Psoas muscle (tissue), 8 donors: ENCODE measurements around the gene CCDC3. TPM values are rescaled to one million over a fixed set of nuclear protein-coding genes. Genes with fewer than 3 reads are reported as not detected.

Experiments used
- ATAC-seq, 4 donors: fragments of 200-7000 bp; cut with Tn5 transposase; one replicate each; pipeline ENCODE4 v1.9.1; 2020; ENCODE audit warnings: moderate library complexity in 3 of 4, mild to moderate bottlenecking in 2 of 4
- DNase-seq, 2 donors: peaks; one replicate each; pipeline ENCODE4 v3.0.0-alpha.2; 2020
- H3K27ac ChIP-seq: fragments of 200-600 bp; one replicate; pipeline ENCODE4 v1.8.0; 2022
- H3K27me3 ChIP-seq, 3 donors: fragments of 200-600 bp in 1 of 3; one replicate each; pipeline versions ENCODE4 v1.6.1 to v1.8.0; 2013 to 2022; ENCODE audit warnings: low read length in 2 of 3, mild to moderate bottlenecking in 2 of 3, moderate library complexity in 1 of 3; ENCODE audit not compliant: insufficient read depth in 3 of 3
- H3K36me3 ChIP-seq, 2 donors: fragments of 200-600 bp in 1 of 2; one replicate each; pipeline versions ENCODE4 v1.6.1 to v1.8.0; 2013 to 2022; ENCODE audit warnings: low read depth in 1 of 2, mild to moderate bottlenecking in 1 of 2, moderate library complexity in 1 of 2; ENCODE audit not compliant: insufficient read depth in 1 of 2
- H3K4me1 ChIP-seq: fragments of 200-600 bp; one replicate; pipeline ENCODE4 v1.8.0; 2022
- H3K4me3 ChIP-seq: fragments of 200-600 bp; one replicate; pipeline ENCODE4 v1.8.0; 2022; ENCODE audit warnings: mild to moderate bottlenecking
- H3K9me3 ChIP-seq: fragments of 200-600 bp; one replicate; pipeline ENCODE4 v1.8.0; 2022
- WGBS, 3 donors: extraction: QIAGEN DNeasy Blood & Tissue Kit; methylation state at CpG; one replicate each; pipeline versions ENCODE4 v1.1.6 to v1.1.7; 2013; 5-methylcytosine and 5-hydroxymethylcytosine counted together
- intact Hi-C, 2 donors: fragments of 100-400 bp; cut with DNase I; formaldehyde crosslinking; loops; one replicate each; pipeline versions ENCODE4 v1.11.0 to v1.14.2; 2022
- polyA plus RNA-seq, 3 donors: library from polyadenylated mRNA; stranded (reverse); fragments of 200-250 nt; gene quantifications; one replicate each; pipeline ENCODE4 v1.2.3, GENCODE V29; 2013
- total RNA-seq, 4 donors: library from RNA; stranded (reverse); fragmentation: NEBNext Ultra II Directional in 2 of 4; extraction: Animal tissue kit (Norgen Biotek cat#: 25700) in 2 of 4; gene quantifications; one replicate each; pipeline versions ENCODE4 v1.2.1 to v1.2.4, GENCODE V29; 2021 to 2023
- TF ChIP-seq, protein P1 (sequence below): fragments of 200-600 bp; IDR thresholded peaks from one replicate; pipeline ENCODE4 v1.8.0; 2022; ENCODE audit warnings: antibody characterized with exemption
- donor health status: healthy with polysubstance abuse.
- donor health status: DM: no; HTN: no; CAD: no; lungs with moderate emphysema.
- donor health status: Bipolar disorder and iron deficiency.
- donor health status: healthy.
- donor health status: DM: yes; HTN: yes; CAD: no.
- donor health status: DM: no; HTN: no; CAD: no.
- donor health status: DM: no; HTN: no; CAD: no.
- donor health status: DM: yes; HTN: yes; CAD: no.

Gene CCDC3
- total and polyA plus RNA-seq, 7 donors = 1.7 to 54.2 (median 6.2) TPM

DNA sequence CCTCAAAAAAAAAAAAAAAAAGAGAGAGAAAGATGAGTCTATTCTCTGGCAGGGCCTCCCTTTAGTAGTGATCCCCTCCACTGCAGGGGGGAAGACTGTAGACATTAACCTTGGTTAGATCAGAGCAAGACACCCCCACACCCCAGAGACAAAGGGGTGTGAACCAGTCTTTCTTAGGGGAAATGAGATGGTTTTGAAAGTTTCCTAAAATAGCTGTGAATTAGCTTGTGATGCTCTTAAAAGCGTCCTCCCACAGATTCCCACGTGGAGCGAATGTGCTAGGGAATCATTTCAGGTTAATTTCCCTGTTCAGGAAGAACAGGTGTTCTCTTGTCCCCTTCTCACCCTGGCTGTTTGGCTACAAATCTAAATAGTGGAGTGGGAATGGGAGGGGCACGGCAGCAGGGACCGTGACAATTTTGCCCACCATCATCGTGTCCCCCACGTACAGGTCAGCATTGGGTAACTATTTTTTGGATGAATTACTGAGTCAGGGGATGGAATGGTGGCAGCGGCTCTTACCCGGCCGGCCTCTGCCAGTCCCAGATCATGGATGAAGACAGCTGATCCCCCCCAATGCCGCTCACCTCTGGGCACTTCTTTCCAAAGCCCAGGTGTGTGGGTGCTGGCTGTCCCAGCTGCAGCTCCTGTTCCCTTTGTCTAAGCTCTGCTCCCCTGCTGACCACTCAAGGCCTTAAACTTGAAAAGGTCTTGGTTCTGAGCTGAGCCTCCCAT lies 152.9 kb downstream of the CCDC3 start:
- Histone ChIP-seq H3K27me3 (no peaks in the 10 kb centered on the region), H3K4me3 (no peak overlapping the region), H3K36me3 (no peaks in the 10 kb centered on the region), H3K4me1 (no peaks in the 10 kb centered on the region), H3K27ac (no peak overlapping the region), H3K9me3 (no peaks in the 10 kb centered on the region)
- TF ChIP-seq, protein P1, sequence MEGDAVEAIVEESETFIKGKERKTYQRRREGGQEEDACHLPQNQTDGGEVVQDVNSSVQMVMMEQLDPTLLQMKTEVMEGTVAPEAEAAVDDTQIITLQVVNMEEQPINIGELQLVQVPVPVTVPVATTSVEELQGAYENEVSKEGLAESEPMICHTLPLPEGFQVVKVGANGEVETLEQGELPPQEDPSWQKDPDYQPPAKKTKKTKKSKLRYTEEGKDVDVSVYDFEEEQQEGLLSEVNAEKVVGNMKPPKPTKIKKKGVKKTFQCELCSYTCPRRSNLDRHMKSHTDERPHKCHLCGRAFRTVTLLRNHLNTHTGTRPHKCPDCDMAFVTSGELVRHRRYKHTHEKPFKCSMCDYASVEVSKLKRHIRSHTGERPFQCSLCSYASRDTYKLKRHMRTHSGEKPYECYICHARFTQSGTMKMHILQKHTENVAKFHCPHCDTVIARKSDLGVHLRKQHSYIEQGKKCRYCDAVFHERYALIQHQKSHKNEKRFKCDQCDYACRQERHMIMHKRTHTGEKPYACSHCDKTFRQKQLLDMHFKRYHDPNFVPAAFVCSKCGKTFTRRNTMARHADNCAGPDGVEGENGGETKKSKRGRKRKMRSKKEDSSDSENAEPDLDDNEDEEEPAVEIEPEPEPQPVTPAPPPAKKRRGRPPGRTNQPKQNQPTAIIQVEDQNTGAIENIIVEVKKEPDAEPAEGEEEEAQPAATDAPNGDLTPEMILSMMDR = no peak
- WGBS, 3 donors = 51 to 57% (median 57%) methylated on average over 11 of the region's 11 CpGs
- intact Hi-C loops = no loop called here
- DNase-seq = no peak
- ATAC-seq = no peak

DNA sequence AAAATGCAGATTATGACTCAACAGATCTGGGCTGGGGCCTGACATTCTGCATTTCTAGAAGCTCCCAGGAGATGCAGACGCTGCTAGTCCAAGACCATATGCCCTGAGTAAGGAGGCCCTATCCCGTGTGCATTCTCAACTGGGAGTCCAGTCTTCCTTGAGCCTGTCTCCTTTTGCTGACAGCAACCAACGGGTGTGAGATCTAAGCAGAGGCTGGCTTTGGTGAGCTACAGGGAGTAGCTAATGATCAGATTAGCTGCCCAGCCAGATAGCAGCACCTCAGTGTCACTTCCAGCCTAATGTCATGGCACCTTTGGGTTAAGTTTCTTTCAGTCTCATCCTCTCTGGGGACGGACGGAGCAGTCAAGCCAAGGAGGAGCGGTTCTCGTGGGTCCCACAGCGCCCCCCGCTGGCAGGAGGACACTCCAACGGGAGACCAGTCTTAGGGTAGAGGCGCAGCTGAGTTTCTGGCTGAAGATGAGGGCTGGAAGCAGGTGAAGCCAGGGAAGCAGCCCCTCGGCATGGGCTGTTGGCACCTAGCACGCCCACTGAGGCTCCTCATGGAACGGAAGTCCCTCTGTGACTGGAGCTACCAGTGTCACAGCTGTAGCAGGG lies 154.0 kb downstream of the CCDC3 start:
- Histone ChIP-seq H3K27ac (no peak overlapping the region), H3K36me3 (no peaks in the 10 kb centered on the region), H3K4me3 (no peak overlapping the region), H3K27me3 (no peaks in the 10 kb centered on the region), H3K4me1 (no peaks in the 10 kb centered on the region), H3K9me3 (no peaks in the 10 kb centered on the region)
- 70 to 75% (median 72%) methylated on average over 14 of the region's 14 CpGs for WGBS, 3 donors
- TF ChIP-seq, protein P1 = no peak
- no peak for ATAC-seq
- intact Hi-C loops = no loop called here
- no peak for DNase-seq

DNA sequence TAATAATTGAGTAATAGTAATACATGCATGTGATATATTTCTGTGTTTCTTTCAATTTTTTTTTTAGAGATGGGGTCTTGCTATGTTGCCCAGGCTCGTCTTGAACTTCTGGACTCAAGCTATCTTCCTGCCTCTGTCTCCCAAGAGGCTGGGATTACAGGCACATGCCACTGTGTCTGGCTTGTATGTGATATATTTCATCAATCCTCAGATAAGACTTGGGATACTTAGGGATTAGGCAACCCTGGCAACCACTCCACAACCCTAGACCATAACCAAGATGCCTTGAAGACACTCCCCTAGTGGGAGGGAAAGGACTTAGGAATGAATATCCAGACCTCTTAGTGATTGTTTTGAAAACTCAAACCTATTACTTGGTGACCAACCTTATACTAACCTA lies 154.8 kb downstream of the CCDC3 start:
- ATAC-seq (no peak), DNase-seq (no peak)
- H3K4me1 ChIP-seq = no peaks in the 10 kb centered on the region
- intact Hi-C loops = no loop called here
- TF ChIP-seq, protein P1 = no peak
- 48 to 90% (median 51%) methylated on average over 1 of the region's 1 CpG for WGBS, 3 donors
- no peaks in the 10 kb centered on the region for H3K9me3 ChIP-seq
- no peak overlapping the region for H3K4me3 ChIP-seq
- no peak overlapping the region for H3K27ac ChIP-seq
- no peaks in the 10 kb centered on the region for H3K27me3 ChIP-seq
- H3K36me3 ChIP-seq = no peaks in the 10 kb centered on the region

Other genes with a start within 250 kb of the CCDC3 start
- 100 to 1,000 TPM; 178 to 561 (median 312) TPM for gene OPTN, start 98.5 kb upstream of the CCDC3 start, total RNA-seq
- 100 to 1,000 TPM; 113 to 523 (median 518) TPM for gene OPTN, start 98.5 kb upstream of the CCDC3 start, polyA plus RNA-seq
- under 1 TPM in 3 of 4 donors, not detected in 1; 0.10 to 0.83 (median 0.32) TPM for gene MCM10, start 159.8 kb upstream of the CCDC3 start, total RNA-seq
- under 1 TPM; 0.07 to 0.21 (median 0.14) TPM for gene MCM10, start 159.8 kb upstream of the CCDC3 start, polyA plus RNA-seq
- gene UCMA, start 232.7 kb upstream of the CCDC3 start, total RNA-seq = not detected
- gene UCMA, start 232.7 kb upstream of the CCDC3 start, polyA plus RNA-seq = under 1 TPM in 1 of 3 donors, not detected in 2; 0.04 TPM